Inflammatory macrophage (primary cell): ENCODE data around the gene CWC27.
"Not testable (repeated sequence)": the region's sequence is repeated elsewhere in the genome, so short reads cannot be mapped to it uniquely, and the experiment has no call there.

Experiments used
- DNase-seq, 2 donors: peaks; one replicate each; pipeline ENCODE4 v3.0.0-alpha.2; 2020 to 2022

Gene CWC27

DNA sequence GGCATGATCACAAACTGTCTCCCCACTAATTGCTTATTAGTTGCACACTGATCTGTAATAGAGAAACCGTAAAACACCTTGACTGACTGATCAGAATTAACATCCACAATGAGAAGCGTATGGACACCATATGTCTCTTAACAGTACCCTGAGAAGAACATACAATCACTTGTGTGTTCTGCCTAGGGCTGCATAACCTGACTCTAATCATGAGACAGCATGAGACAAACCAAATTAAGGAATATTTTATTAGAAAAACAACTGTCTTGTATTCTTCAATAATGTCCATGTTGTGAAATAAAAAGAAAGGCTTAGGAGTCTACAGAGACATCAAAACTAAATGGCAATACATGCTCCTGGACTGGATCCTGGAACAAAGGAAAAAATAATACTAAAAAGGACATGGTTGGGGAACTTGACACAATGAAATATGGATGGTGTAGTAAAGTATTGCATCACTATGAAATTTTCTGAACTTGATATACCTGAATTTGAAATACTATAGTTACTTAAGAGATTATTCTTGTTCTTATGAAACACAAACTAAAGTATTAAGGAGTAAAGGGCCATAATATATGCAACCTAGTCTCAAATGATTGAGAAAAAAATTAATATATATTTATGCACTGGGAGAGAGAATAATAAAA lies 162.1 kb downstream of the CWC27 start:
- no peak for DNase-seq

DNA sequence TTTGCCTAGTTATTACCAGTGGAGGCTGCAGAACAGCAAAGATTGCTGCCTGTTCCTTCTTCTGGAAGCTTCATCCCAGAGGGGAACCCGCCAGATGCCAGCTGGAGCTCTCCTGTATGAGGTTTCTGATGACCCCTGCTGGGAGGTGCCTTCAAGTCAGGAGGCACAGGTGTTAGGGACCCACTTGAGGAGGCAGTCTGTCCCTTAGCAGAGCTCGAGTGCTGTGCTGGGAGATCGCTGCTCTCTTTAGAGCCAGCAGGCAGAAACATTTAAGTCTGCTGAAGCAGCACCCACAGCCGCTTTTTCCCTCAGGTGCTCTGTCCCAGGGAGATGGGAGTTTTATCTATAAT lies 170.7 kb downstream of the CWC27 start:
- not testable (repeated sequence) for DNase-seq

DNA sequence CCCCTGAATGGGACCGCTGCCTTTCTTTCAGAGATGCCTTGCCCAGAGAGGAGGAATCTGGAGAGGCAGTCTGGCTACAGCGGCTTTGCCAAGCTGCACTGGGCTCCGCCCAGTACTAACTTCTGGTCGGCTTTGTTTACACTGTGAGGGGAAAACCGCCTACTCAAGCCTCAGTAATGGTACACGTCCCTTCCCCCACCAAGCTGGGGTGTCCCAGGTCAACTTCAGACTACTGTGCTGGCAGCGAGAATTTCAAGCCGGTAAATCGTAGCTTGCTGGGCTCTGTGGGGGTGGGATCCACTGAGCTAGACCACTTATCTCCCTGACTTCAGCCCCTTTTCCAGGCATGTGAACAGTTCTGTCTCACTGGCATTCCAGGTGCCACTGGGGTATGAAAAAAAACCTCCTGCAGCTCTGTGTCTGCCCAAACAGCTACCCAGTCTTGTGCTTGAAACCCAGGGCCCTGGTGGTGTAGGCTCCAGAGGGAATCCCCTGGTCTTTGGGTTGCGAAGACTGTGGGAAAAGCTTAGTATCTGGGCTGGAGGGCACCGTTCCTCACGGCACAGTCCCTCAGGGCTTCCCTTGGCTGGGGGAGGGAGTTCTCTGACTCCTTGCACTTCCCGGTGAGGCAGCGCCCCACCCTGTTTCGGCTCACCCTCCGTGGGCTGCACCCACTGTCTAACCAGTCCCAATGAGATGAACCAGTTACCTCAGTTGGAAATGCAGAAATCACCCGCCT lies 171.2 kb downstream of the CWC27 start:
- DNase-seq: no peak

DNA sequence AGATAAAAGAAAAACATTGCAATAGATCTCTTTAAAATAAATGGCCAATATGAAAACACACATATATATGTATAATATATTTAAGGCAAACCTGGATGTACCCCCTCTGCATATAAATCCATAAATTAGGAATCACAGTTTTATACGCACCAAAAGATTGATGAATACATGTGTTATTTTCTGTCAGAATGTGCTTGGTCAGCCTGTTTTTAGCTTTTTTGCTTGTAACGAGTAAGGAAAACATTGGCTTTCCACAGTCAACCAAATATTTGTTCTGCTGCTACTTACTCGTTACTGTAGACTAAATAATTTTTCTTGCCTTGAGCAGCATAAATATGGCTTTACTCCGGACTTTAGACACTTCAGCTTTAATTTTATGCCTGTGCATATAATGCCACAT lies 173.7 kb downstream of the CWC27 start:
- no peak for DNase-seq

DNA sequence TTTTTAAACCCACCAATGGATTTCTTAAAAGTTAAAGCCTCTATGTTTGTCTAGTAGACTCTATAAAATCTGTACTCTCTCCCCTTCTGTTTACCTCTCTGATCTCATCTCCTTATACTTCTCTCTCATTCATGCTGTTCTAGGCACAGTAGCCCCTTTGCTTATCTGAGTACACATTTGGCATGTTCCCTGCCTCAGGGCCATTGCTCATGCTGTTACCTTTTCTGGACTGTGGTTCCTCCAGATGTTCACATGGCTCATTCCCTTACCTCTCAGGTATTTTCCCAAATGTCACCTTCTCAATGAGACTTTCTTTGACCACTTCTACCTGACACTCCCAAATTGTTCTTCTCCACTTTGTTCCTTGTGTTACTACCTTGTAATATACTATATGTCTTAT lies 176.1 kb downstream of the CWC27 start:
- no peak for DNase-seq

DNA sequence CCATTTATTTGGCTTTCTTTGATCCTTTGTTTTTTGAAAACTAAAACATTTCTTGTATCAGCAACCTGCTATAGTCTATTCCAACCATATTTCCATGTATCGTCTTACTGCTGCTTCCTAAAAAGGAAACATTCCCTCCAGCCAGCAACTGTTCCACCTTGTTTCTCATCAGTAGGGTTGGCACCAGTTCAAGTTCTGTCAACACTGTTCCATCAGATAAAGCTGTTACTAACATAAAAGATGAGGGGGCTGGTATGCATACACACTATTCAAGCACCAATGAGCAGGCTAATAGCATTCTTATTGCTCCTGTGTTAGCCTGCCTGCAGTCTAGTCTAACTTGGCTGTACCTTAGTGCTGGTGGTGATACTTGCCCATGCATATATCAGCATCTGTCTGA lies 178.3 kb downstream of the CWC27 start:
- DNase-seq: no peak

DNA sequence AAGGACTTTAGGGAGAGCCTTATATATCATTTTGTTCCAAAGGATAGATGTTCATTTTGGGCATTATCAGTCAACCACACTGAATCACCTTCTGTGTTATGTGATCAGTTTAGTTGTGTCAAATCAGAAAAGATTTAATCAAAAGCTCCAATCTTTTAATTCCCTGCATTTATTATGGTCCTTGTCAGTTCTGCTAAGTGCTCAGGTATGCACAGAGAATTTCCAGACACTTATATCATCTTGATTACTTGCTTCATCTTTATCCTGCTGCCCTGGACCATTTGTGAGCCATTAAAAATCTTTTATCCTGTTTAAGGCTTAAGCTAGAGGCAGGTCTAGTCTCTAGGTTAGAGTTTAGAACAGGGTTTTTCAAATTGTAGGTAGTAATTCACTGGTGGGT lies 179.1 kb downstream of the CWC27 start:
- no peak for DNase-seq

DNA sequence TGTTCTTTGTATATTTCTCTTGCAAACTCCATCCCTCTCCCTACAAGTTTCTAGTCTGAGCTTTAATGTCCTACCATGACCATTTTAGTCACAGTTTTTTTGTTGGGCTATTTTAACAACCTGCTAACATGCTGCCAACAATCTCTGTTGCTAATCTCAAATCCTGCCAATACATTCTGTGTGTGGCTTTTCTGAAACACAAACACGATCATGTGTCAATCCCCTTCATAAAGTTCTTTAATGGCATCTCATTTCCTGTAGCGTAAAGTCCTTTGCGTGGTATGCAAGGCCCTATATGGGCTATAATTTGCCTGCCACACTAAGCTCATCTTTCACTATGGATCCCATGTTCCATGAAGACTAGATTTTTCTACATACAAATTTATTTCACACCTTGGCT lies 180.6 kb downstream of the CWC27 start:
- DNase-seq: no peak

DNA sequence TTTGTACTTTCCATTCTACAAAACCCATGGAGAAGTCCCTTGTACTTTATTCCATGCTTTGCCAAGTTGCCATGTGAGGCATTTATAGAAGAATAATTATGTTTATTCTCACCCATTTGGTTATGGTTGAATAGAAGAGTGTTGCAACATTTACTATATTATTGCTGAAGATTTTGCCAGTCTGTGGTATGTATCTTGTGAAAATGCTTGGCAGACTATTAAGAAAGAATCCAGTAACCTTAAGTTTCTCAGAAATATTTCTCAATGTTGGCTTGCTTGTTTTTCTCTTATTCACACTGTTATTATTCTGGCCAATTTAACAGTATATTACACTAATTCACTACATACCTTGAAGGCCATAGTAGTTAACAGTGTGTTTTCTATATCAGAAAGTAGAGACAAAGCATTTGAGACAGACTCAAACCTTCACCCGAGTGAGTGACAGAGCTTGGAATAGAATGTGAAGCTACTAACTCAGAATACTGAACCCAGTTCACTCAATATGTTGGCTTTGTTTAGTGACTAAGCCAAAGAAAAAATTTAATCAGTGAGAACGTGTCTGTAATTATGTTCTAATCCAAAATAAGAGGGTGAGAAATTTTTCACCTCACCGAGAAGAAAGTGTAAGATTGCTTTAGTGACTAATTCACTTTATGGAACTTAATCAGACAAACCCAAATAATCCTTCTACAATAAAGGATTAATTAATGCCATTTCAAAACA lies 184.4 kb downstream of the CWC27 start:
- DNase-seq: peak in 1 of 2 donors; percentile 58

DNA sequence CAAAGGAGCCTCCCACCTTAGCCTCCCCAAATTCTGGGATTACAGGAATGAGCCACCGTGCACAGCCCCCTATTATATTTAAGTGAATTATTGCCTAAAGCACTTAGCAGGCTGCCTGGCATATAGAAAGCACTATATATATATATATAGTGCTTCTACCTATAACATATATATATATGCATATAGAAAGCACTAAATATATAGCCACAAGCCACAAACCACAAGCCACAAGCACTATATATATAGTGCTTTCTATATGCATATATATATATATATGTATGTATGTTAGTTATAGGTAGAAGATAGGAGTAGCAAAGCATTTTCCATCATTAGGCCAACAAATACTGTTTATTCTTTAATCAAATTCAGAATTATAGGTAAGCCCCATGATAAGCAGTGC lies 185.8 kb downstream of the CWC27 start:
- no peak for DNase-seq

DNA sequence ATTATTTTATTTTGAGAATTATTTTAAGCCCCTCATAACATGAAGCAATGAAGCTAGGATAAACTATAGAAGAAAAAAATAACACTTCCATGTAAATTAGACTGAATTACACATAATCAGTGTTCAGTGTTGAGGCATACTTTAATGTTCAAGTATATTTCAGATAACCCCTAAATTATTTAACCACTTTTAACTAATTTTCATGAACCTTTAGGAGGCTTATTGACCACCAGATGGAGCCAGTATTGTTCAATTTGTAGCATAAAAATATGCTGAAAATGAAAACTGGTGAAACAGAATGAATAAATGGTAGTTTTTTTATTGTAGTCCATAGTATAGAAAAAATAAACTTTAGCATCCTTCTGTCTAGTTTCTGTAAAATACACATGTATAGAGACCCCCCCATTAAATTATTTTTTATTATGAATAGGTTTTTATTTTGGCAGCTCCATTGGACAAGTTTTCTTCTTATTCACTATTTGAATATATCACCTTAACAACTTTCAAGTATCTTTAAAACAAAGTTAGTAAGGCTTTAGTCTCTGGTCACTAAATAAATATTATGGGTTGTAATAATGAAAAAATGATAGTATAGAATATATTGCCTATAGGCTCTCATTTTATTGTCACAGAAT lies 190.1 kb downstream of the CWC27 start:
- DNase-seq: peak; percentile 44 to 67

DNA sequence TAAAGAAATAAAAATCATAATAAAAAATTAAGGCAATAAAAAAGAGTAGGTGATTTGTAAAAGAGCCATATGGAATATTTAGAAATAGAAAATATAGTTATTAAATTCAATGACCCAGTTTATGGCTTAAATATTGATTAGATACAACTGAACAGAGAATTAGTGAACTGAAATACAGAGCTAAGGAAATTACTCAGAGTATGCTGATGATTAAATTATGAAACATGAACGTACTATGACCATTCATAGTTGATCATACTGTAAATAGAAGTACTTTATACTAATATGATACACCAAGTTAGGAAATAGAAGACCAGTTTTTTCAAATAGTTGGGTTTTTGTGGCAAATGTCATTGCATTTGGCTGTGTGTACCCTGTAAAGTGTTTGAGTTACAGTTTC lies 194.5 kb downstream of the CWC27 start:
- no peak for DNase-seq

DNA sequence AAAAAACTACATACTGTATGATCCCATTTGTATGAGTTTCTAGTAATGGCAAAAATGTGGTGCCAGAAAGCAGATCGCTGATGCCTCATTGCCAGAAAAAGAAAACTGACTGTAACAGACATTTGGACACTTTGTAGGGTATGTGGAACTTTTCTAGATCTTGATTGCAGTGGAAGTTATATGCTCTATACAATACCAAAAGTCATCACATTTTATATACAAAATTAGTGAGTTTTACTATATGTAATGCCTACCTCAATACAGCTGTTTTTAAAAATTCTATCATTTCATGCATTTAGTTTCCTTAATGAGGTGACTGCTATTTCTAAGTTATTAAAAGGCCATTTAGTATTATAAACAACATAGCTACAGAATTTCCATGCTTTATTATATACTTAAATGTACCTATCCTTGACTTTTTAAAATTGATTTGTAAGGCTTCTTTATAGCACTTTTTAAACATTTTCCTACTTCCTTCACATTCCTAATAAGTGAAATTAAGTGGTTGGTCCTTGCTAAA lies 199.9 kb downstream of the CWC27 start:
- no peak for DNase-seq

DNA sequence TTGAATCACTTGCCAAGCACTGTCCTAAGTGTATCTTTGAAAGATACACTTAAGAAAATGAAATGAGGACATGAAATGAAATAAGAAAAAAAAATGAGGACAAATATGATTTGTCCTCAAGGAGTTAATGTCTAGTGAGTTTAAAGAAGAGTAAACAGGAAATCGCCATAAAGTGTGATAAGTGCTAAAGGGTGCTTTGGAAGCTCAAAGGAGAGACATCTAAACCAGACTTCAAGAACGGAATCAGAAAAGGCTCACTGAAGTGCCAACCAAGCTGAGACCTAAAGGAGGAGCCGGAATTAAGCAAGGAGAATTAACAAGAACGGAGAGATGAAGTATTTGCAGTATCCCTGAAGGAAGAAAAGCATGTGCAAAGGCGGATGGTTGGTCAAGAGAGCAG lies 200.8 kb downstream of the CWC27 start:
- no peak for DNase-seq

DNA sequence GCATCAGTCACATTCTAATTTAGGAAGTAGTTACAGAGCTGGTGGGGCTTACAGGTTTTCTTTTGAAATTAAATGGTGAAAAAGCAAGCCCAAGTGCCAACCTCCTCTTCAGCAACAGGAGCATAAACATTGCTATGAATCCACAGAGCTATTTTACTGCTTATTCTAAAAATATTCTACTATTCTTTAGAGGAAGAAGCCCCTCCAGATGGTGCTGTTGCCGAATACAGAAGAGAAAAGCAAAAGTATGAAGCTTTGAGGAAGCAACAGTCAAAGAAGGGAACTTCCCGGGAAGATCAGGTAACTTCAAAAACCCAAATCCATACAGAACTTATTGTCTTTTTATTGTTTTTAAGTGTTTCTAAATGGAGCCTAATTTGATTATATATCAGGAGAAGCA lies 202.8 kb downstream of the CWC27 start:
- peak; percentile 1 to 39 for DNase-seq

DNA sequence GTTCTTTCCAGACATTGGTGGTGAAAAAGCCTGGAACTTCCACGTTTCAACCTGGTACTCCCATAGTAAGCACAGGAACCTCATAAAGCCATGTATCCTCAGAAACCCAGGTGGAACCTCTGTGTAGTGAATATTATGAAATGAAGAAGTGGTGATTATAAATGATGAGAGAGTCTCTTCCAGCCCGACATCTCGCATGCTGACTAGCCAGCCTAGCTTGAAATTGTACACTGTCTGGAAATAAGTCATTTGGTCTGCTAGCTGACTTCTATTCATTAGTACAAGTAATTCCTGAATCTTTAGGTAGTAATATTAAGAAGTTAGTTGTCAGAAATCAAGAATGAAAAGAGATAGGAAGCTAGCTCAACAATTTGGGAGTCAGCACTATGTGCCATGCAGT lies 203.3 kb downstream of the CWC27 start:
- no peak for DNase-seq

DNA sequence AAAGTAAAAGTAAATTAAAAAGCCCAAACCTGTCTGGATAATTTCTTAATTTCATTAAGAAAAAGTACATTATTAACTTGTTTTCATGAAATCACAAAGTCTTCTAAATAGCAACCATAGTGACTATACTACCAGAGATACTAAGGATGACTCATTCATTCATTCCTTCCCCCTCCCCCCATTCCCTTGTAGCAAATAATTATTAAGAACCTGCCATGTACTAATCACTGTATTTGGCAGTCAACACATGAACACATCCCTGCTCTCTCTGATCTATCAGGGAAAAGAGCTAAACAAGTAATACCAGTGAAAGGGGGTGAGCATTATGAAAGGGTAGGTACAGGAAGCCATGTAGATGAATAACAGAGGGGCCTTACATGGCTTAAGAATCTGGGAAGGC lies 203.9 kb downstream of the CWC27 start:
- no peak for DNase-seq

DNA sequence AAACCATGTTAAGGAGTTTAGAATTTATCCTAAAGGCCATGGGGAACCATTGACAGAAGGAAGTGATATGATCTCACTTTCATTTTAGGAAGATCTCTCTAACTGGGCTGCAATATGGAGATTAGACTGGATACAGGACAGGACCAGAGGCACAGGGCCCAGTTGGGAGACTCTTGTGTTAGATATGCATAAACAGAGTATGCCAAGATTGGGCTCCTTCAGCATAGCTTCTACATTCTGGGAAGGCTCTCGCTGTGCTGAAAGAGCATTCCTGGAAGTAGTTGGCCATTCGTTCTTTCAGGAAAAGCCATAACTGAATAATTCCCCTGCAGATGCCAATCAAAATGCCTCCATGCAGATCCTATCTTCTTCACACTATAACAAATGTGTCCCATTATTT lies 204.5 kb downstream of the CWC27 start:
- no peak for DNase-seq

DNA sequence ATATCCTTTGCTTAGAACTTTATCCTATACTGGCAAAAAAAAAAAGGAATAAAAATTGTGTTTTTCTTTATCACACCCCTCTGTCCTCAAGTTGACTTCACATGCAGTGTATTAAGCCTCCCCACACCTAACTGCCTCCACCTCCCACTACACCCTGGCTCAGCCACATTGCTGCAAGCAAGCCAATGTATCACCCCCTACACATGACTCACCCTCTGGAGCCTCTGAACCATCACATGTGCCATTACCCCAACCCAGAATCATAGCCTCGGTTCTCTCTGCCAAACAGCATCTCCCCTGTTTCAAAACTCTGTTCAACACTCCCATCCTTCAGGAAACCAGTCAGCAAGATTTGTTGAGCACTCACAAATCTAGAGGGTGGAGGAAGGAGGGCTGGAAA lies 209.0 kb downstream of the CWC27 start:
- peak; percentile 62 to 68 for DNase-seq

DNA sequence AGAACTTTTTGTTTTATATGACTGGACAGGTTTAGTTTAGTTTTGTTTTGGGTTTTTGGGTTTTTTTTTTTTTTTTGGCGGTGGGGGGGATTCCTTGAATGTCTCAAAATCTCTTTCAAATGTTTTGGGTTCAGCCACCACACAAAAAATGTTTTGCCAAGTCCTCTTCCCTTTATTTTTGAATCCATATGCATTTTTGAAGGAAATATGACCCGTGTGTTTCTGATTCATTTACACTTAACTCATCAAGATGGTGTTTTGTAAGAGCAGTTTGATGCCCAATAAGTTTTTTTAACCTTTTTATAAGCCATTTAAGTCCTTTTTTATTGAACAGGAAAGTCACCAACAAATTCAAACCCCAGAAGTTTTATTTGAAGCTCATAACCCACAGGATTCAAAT lies 209.8 kb downstream of the CWC27 start:
- DNase-seq: peak in 1 of 2 donors; percentile 10

DNA sequence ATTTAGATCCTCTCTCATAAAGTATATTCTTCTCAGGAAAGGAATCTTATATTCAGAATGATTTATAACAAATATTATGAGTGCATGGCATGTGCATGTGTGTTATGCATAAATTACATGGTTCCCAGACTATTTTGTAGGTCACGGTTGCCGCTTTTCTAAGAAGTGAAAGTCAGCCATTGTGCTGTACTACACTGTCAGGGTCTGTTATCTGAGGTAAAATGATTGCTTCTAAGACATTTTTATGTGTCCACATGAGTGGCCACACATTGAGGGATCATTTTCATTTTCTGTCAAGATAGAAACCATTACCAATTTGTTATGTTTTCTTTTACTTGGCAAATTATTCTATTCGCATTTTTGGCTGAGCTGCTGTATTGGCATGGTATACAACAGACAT lies 210.8 kb downstream of the CWC27 start:
- no peak for DNase-seq

DNA sequence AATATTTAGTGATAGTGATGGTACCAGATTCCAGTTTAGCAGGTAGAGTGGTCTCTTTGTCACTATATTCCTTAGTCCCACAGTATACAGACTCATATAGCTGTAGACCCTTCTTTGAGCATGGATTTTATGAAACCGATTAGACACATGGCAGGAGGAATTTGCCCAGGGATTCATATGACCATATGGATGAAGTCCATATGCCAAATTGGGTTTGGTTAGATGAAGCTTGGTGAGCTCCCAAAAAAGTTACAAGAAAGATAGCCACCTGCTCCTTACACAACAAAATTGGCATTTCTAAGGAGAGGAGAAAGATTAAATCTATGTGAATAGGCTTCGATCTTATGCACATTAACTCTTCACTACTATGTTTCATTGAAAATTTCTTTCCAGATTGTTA lies 211.4 kb downstream of the CWC27 start:
- no peak for DNase-seq

DNA sequence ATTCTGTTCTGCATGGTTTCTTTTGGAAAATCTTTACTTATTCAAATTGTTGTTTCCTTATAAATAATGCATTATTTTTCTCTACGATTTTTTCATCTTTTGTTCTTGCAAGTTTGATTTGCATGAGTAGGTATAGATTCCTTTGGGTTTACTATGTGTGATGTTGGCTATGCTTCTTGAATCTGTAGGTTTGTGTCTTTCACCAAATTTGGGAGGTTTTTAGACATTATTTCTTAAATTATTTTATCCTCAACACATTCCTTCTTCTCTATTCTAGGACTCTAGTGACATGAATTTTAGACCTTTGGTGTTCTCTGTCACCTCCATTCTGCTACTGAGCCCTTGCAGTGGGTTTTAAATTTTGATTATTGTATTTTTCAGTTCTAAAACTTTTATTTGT lies 219.0 kb downstream of the CWC27 start:
- DNase-seq: no peak
